ENCODE results near the gene UBL5. TPM values are rescaled to one million over a fixed set of nuclear protein-coding genes. Genes with fewer than 3 reads are reported as not detected.

UBL5 gene
- polyA plus RNA-seq, 1 of the 3 experiments (the other 2 are of a cell fraction), result 2,602 TPM

- TF ChIP-seq ZBTB33 (IDR thresholded peaks at IDR 0.05; ENCODE audit: borderline replicate concordance, low read depth) (no peak), ELF1 (IDR thresholded peaks at IDR 0.05) (peak; percentile 6; the same call in 1 of the 2 replicates), SMC3 (IDR thresholded peaks at IDR 0.05; ENCODE audit: low read depth, low read length) (no peak), CHD2 (IDR thresholded peaks at IDR 0.05; ENCODE audit: low read length, partially characterized antibody) (peak; percentile 59), YY1 (IDR thresholded peaks at IDR 0.05; ENCODE audit: low read depth) (peak; percentile 90), FOSL2 (IDR thresholded peaks at IDR 0.05; ENCODE audit: borderline replicate concordance, low read depth) (no peak)
These were observed 7.2 kb downstream of the UBL5 start, which contains the start of gene PIN1 (continued) for GRCh38 chr19:9834726-9835506.

- TF ChIP-seq NFIC (IDR thresholded peaks at IDR 0.05; ENCODE audit: borderline replicate concordance) (no peak), MEF2A (IDR thresholded peaks at IDR 0.05; ENCODE audit: borderline replicate concordance, low read depth) (no peak), RFX5 (IDR thresholded peaks at IDR 0.05; ENCODE audit: low read length) (no peak), FOSL2 (IDR thresholded peaks at IDR 0.05; ENCODE audit: borderline replicate concordance, low read depth) (no peak), TAF1 (IDR thresholded peaks at IDR 0.05; ENCODE audit: borderline replicate concordance, low read depth, low read length) (no peak)
- H4K20me1 ChIP-seq (ENCODE audit: insufficient read depth), result peaks cover 3% of the 10 kb centered on the region; the same call in 1 of the 2 replicates
- CTCF ChIA-PET, result interaction anchor here (0.8 to 1.4 kb wide), 3 partner anchors 11 to 80 kb away, joined by 3 to 5 read pairs (median 3); no protein-coding TSS in a partner anchor
- no peak overlapping the region for H2AFZ ChIP-seq (ENCODE audit: low read depth)
- peaks cover 6 to 31% of the 10 kb centered on the region in 2 experiments for H3K36me3 ChIP-seq (replicated peaks in 1 of 2; ENCODE audit: control insufficient read depth in 1 of 2, insufficient read depth in 2 of 2, low read length in 1 of 2)
- H3K4me2 ChIP-seq, result peak overlapping the region; percentile 98
- POLR2A ChIA-PET, result no interaction called here
- no peaks in the 10 kb centered on the region for H3K27me3 ChIP-seq (ENCODE audit: insufficient read depth)
- H3K79me2 ChIP-seq (ENCODE audit: insufficient read depth), result peaks cover 60% of the 10 kb centered on the region
- H3K27ac ChIP-seq (ENCODE audit: low read depth in 2 of 2, low read length in 1 of 2), result peak overlapping the region in 1 of 2 experiments; percentile 30; a peak in 1 of 4 replicates
- H3K4me3 ChIP-seq (ENCODE audit: low read depth in 2 of 2, low read length in 1 of 2), result peak overlapping the region; percentile 73 to 80
- DNase-seq, result no peak
- peaks cover 21% of the 10 kb centered on the region for H3F3A ChIP-seq (replicated peaks; ENCODE audit: insufficient read depth)
- H3K9me3 ChIP-seq, result no peaks in the 10 kb centered on the region
- peak overlapping the region; percentile 79 for H3K9ac ChIP-seq
- 0% methylated on average over 9 of the region's 28 CpGs for WGBS (ENCODE audit: low lambda C conversion rate)
- peaks cover 0 to 17% of the 10 kb centered on the region in 2 experiments; a peak in 1 of 4 replicates for H3K4me1 ChIP-seq (ENCODE audit: control insufficient read depth in 1 of 2, insufficient read depth in 2 of 2, low read depth in 1 of 2, low read length in 1 of 2)
- no peaks in the 10 kb centered on the region for H3K9me2 ChIP-seq
These were observed 7.8 kb downstream of the UBL5 start for GRCh38 chr19:9835507-9835949.

GRCh38 chr19:9836021-9836420 lies 8.3 kb downstream of the UBL5 start:
- WGBS (ENCODE audit: low lambda C conversion rate), result 4% methylated on average over 4 of the region's 5 CpGs
- Histone ChIP-seq H3K4me1 (ENCODE audit: control insufficient read depth in 1 of 2, insufficient read depth in 2 of 2, low read depth in 1 of 2, low read length in 1 of 2) (peaks cover 0 to 17% of the 10 kb centered on the region in 2 experiments; a peak in 1 of 4 replicates), H3K4me2 (peak overlapping the region; percentile 98), H3K9me2 (no peaks in the 10 kb centered on the region), H3K27ac (ENCODE audit: low read depth in 2 of 2, low read length in 1 of 2) (no peak overlapping the region), H2AFZ (ENCODE audit: low read depth) (no peak overlapping the region), H3K4me3 (ENCODE audit: low read depth in 2 of 2, low read length in 1 of 2) (peak overlapping the region; percentile 73 to 80), H3K79me2 (ENCODE audit: insufficient read depth) (peaks cover 57% of the 10 kb centered on the region), H3F3A (replicated peaks; ENCODE audit: insufficient read depth) (peaks cover 21% of the 10 kb centered on the region), H3K9ac (peak overlapping the region; percentile 79), H4K20me1 (ENCODE audit: insufficient read depth) (peaks cover 3% of the 10 kb centered on the region; the same call in 1 of the 2 replicates), H3K9me3 (no peaks in the 10 kb centered on the region), H3K36me3 (replicated peaks in 1 of 2; ENCODE audit: control insufficient read depth in 1 of 2, insufficient read depth in 2 of 2, low read length in 1 of 2) (peaks cover 8 to 32% of the 10 kb centered on the region in 2 experiments), H3K27me3 (ENCODE audit: insufficient read depth) (no peaks in the 10 kb centered on the region)
- peak; percentile 41 for DNase-seq
- POLR2A ChIA-PET, result no interaction called here
- CTCF ChIA-PET, result no interaction called here
- TF ChIP-seq RXRA (IDR thresholded peaks at IDR 0.05; ENCODE audit: borderline replicate concordance, low read depth) (no peak), USF2 (IDR thresholded peaks at IDR 0.05; ENCODE audit: borderline replicate concordance, low read depth, low read length) (no peak), USF1 (IDR thresholded peaks at IDR 0.05; ENCODE audit: borderline replicate concordance, low read depth) (no peak), RCOR1 (IDR thresholded peaks at IDR 0.05; ENCODE audit: low read length) (no peak), POLR2AphosphoS5 (IDR thresholded peaks at IDR 0.05; ENCODE audit: low read depth, low read length) (no peak), EZH2phosphoT487 (IDR thresholded peaks at IDR 0.05; ENCODE audit: borderline replicate concordance, low read depth) (no peak), FOSL2 (IDR thresholded peaks at IDR 0.05; ENCODE audit: borderline replicate concordance, low read depth) (no peak), FOXJ3 (CRISPR knock-in tag; IDR thresholded peaks at IDR 0.05) (no peak)
